Ovary (tissue), 3 donors: Measurements from ENCODE around the gene REXO2.

Source experiments
- CTCF ChIP-seq, 3 donors: fragments of 450-650 bp in 2 of 3; fragments of 200-600 bp in 1 of 3; IDR thresholded peaks; one replicate each; pipeline versions ENCODE4 v1.5.1 to v1.8.0; 2016 to 2022; ENCODE audit warnings: antibody characterized with exemption in 3 of 3, mild to moderate bottlenecking in 1 of 3
- EP300 ChIP-seq: sonication (generic); formaldehyde crosslinking; IDR thresholded peaks from one replicate; pipeline ENCODE4 v1.6.1; 2017; ENCODE audit warnings: antibody characterized with exemption
- POLR2A ChIP-seq: fragments of 450-650 bp; IDR thresholded peaks from one replicate; pipeline ENCODE4 v1.6.1; 2017; ENCODE audit warnings: antibody characterized with exemption, mild to moderate bottlenecking, moderate library complexity
- donor health status: DM: no; HTN: no; CAD: no.

- TF ChIP-seq CTCF (IDR thresholded peaks at IDR 0.05) (no peak), POLR2A (no peak), EP300 (no peak)
These were observed 8.6 kb downstream of the REXO2 start for GRCh38 chr11:114447892-114448291.
